GM18511 (cell line): ENCODE data around the gene PTGR1.
A peak's percentile ranks its signal among the peaks of the same experiment; 100 is the strongest.
"Not testable (repeated sequence)": the region's sequence is repeated elsewhere in the genome, so short reads cannot be mapped to it uniquely, and the experiment has no call there.

Experiments used
- ATAC-seq: cut with Tn5 transposase; IDR thresholded peaks from one replicate; pipeline ENCODE4 v1.9.1; 2021; ENCODE audit warnings: mild to moderate bottlenecking, moderate library complexity; ENCODE audit not compliant: unreplicated experiment

PTGR1 gene

GRCh38 chr9:111599092-111599954 lies at the start of gene PTGR1:
Gene PTGR1 (minus strand): TSS chr9:111599647. CDS start chr9:111597422, 2,225 bp downstream.
- peak; percentile 30 for ATAC-seq

- no peak for ATAC-seq
Measured at GRCh38 chr9:111649016-111649415, 49.6 kb upstream of the PTGR1 start.

- no peak for ATAC-seq
Measured at GRCh38 chr9:111648066-111648465, 48.6 kb upstream of the PTGR1 start.

- no peak for ATAC-seq
Measured at GRCh38 chr9:111646417-111646816, 47.0 kb upstream of the PTGR1 start.

GRCh38 chr9:111645806-111646205 lies 46.4 kb upstream of the PTGR1 start:
- no peak for ATAC-seq

- ATAC-seq = no peak
Measured at GRCh38 chr9:111644195-111644772, 44.8 kb upstream of the PTGR1 start.

- no peak for ATAC-seq
Measured at GRCh38 chr9:111637421-111637950, 38.0 kb upstream of the PTGR1 start.

GRCh38 chr9:111634860-111635259 lies 35.4 kb upstream of the PTGR1 start:
- no peak for ATAC-seq

GRCh38 chr9:111633389-111633736 lies 33.9 kb upstream of the PTGR1 start:
- ATAC-seq = no peak

- ATAC-seq = no peak
Measured at GRCh38 chr9:111632695-111633388, 33.4 kb upstream of the PTGR1 start.

GRCh38 chr9:111632060-111632459 lies 32.6 kb upstream of the PTGR1 start:
- no peak for ATAC-seq

- peak; percentile 98 for ATAC-seq
Measured at GRCh38 chr9:111631214-111631971, 31.9 kb upstream of the PTGR1 start, which contains the start of gene DNAJC25. Gene DNAJC25 (plus strand): TSS chr9:111631334. CDS start chr9:111631408, 74 bp downstream.

- no peak for ATAC-seq
Measured at GRCh38 chr9:111630964-111631213, 31.4 kb upstream of the PTGR1 start.

- peak; percentile 39 for ATAC-seq
Measured at GRCh38 chr9:111630182-111630963, 30.9 kb upstream of the PTGR1 start.

GRCh38 chr9:111628411-111628810 lies 29.0 kb upstream of the PTGR1 start:
- no peak for ATAC-seq

- ATAC-seq = no peak
Measured at GRCh38 chr9:111627260-111627963, 28.0 kb upstream of the PTGR1 start.

- ATAC-seq = no peak
Measured at GRCh38 chr9:111622626-111623025, 23.2 kb upstream of the PTGR1 start.

- peak; percentile 63 for ATAC-seq
Measured at GRCh38 chr9:111621895-111622480, 22.5 kb upstream of the PTGR1 start.

- not testable (repeated sequence) for ATAC-seq
Measured at GRCh38 chr9:111617349-111617748, 17.9 kb upstream of the PTGR1 start.
